ENCODE data around the gene MRPS18A.
"Not testable (repeated sequence)": the region's sequence is repeated elsewhere in the genome, so short reads cannot be mapped to it uniquely, and the experiment has no call there.

MRPS18A gene

DNA sequence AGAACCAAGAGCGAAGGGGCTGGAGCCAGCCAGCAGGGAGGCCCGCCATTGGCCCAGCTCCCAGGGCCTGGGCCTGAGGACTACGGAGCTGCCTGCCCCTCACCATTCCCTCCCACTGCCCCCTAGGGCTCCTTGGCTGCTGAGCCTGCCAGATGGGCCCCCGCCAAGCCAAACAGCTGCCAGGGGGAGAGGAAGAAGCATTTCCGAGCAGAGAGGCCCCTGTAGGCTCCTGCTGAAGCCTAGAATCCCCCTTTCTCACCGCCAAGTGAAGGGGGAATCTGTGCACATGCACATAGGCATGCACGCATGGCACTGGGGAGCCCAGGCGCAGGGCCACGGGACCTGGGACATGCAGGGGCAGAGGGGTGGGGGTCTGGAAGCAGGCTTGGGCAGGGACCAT is 28.5 kb upstream of the MRPS18A start:
- DNase-seq: no peak

DNA sequence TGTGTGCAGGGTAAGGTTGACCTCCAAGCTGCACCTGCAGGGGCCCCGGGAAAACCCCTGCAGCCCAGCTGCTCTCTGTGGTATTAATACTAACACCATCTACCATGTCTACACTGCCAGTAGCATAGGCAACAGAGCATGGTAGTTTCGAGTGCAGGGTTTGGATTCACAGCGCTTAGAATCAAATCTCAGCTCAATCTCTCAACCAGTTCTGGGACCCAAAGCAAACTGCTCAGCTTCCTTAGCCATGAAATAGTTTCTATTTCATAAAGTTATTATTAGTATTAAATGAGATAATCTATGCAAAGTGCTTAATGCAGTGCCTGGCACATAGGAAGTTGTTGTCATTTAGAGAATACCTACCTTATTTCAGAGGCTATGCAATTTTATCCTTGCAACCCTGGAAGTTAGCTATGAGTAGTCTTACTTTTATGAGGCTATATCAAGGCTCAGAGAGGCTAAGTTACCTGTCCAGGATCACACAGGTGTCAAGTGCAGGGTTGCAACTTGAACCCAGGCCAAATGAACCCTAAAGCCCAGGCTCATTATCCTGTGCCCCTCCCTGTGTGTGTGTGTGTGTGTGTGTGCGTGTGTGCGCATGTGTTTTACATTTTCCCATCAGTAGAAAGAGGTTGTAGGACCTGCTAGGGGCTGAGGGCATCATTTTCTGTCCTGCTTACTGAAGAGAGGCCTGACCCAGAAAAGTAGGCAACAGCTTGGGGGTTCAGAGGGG is 27.6 kb upstream of the MRPS18A start:
- no peak for DNase-seq

DNA sequence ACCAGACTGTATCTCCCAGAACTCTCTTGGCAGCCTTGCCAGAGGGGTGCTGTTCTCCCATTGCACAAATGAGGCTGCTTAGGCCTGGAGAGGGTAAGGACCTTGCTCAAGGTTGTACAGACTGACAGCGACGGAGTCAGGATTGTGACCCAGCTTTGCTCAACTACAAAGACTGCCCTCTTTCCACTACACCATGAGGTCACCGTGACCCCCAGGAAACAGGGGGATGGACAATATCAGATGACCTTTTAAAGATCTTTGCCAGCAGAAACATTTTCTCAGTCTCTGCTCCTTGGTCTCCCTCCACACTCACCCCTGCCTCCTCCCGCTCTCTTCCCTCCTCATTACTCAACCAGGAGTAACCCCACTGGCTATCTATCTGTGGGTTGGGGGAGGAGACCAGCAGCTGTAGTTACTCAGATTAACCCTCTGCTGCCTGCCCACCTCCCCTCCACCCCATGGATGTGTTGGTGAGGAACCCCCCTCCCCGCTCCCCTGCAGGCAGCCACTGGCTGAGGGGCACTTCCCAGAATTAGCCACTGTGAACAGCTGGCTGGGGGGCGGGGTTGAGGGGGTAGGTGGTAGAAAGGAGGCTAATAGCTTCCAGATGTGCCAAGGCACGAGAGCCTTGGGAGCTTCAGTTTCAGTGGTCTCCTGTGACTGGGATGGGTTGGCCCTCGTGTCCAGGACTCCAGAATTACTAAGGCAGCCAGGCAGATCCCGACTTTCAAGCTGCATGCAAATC is 26.9 kb upstream of the MRPS18A start:
- DNase-seq: no peak

DNA sequence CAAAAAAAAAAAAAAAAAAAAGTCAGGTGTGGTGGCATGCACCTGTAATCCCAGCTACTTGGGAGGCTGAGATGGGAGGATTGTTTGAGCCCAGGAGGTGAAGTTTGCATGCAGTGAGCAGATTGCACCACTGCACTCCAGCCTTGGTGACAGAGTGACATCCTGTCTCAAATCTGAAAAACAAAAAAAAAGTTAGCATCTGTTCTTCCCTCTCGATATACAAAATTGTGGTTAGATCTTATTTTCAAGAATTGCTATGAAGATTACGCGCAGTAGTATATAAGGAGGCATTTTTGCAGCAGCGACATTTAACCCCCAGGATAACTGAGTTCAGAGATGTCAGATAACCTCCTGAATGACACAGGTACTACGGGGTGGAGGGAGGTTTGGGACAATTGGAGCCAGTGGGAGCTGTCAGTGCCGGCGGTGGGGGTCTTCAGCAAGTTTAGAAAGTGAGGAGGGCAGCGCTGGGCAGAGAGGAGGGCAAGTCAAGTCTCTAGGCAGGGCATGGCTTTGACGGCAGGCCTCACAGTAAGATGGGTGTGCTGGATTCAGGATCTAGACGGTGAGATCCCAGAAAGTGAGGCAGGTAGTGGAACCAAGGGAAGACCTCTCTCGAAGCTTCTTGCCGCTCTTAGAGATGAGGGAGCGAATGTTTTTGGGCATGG is 26.2 kb upstream of the MRPS18A start:
- DNase-seq: no peak

DNA sequence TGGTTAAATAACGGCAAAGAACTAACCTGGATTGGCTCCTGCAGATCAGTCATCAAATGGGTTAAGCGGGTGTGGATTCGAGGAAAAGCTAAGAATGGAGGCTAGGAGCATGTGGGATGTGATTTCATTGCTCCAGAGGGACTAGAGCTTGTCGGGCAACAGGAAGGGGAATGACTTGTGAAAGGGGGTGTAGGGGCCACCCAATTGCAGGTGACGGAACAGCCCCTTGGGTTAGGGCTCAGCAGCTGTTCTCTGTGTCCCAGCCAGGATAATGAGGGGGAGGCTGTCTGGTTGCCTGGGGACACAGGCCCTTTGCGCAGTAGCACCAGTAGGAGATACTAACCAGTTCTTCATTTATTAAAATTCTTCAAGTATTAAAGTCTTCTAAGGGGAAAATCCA is 25.0 kb upstream of the MRPS18A start:
- no peak for DNase-seq

DNA sequence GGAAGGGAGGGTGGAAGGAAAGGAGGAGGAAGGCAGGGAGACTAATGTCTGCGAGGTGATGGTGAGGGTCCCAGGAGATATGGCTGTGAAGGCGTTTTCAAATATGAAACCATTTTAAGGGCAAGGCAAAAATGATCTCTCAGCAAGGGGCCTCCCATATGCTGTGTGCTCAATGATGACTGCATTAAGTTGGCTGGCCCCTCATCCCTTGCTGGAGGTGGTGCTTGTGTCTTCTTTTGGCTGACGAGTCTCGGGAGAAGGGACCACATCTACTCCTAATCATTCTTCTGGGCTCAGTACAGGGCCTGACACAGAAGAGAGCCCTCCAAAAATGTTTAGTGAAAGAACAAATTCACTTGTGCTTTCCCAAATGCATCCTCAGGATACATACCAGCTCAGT is 23.0 kb upstream of the MRPS18A start:
- no peak for DNase-seq

DNA sequence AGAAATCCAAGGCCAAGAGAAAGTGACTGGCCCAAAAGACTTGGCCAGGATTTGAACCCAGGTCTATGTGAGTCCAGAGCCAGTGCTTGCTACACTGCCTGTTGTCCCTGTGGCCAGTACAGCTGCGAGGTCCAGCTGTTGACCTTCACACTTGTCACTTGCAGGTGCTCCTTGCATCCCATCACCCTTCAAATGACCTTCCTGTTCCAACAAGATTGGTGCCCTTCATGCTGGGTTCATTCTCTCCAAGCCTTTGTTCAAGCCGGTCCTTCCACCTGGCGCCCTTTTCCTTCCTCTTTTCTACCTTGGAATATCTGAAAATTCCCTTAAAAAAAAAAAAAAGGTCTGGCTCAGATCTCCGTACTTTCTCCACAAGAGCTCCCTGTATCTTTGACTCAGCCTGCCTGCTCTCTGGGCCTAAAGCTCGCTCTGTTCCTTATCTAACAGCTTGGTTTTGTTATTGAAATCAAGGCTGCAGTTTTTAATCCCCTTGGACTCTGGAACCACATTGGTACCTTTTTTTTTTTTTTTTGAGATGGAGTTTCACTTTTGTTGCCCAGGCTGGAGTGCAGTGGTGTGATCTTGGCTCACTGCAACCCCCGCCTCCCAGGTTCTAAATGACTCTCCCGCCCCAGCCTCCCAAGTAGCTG is 22.2 kb upstream of the MRPS18A start:
- DNase-seq: no peak

DNA sequence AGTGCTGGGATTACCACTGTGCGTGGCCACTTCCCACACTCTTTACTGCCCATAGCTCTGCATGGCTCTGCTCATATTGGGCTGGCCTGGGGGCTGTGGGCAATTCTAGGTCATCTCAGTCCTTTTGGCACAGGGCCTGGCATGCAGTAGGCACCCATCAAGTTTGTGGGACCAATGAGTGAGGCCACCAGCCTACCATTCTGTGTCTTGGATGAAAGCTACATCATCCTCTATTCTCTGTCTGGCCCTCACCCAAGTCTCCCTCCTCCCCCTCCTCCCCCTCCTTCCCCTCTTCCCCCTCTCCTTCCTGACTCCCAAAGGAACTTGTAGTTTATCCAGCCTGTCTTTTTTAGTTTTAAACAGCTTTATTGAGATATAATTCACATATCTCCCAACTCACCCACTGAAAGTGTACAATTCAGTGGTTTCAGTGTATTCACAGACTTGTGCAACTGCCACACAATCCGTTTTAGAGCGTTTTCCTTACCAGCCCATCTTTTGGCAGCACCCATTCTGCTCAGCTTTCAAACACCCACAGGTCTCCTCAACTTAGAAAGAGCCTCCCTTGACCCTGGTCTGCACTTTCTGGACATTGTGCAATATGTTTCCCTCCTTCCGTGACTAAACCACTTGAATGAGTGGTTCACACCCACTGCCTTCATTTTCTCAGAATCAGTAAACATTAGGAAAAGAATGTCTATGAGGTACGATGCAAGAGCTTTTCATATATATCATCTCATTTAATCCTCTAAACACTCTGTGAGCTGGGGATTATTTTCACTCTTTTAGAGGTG is 21.5 kb upstream of the MRPS18A start:
- DNase-seq: no peak

DNA sequence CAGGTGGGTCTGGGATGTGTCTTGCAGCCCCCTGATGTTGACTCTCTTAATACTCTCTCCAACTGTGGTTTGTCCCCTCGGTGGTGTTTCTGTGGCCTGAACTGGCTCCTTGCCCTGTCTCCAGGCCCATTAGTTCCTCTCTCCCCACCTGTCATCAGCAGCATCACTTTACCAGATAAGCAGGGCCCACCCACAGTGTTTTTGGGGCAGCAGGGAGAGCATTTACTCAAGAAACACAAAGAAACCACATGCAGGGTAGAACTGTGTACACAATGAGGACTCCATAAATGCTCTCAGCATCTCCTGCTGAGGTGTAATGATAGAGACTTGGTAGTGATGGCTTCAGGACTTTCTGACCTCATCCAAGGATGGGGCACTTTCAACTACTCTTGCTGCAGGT is 20.2 kb upstream of the MRPS18A start:
- DNase-seq: no peak

DNA sequence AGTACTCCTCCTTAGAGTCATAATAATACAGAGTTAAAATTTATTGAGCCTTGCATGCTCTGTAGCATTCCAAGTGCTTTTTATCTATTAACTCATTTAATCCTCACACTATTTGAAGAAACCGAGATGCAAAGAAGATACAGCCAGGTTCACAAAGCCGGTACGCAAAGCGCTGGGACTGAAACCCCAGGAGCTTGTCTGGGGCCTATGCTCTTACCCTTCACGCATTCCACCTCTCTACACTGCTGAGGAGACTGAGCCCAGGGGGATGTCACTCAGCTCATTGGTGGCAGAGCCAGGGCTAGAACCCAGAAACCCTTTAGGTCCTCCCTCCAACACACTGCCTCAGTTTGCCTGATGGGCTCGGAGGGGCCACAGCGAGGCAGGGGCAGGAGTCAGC is 19.7 kb upstream of the MRPS18A start:
- no peak for DNase-seq

DNA sequence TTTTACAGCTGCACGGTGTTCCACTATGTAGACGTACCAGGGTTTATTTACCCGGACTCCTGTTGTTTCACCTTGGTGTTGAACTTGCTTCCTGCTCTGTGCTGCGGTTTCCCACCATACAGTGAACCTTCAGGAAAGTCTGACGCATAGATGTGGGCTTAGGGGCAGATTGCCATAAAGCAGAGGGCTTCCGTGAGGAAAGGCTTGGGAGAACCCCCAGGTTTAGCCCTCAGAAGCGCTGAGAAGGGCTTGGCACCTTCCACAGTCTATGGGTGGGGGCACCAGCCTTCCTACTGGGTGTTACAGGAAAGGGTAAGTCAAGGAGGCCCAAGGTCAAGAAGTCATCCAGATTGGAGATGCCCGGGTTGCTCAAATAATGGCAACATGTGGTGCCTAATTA is 19.2 kb upstream of the MRPS18A start:
- DNase-seq: no peak

DNA sequence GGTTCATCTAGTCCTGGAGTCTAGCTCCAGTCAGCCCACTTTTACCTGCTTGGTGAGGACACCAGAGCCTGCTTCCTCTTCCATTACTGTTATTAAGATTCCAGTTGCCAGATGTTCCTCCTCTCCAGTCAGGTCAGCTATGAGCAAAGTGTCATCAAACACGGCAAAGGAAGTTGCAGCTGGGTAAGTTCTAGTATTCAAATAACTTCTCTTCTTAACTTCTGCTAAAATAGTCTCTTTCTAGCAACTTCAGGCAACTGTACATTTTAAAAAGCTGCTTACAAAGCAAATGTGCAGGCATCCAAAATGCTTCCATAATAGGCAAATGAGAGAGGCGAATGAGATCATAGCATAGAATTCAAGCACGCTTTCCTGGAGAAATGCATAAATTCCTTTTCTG is 18.4 kb upstream of the MRPS18A start:
- DNase-seq: no peak

DNA sequence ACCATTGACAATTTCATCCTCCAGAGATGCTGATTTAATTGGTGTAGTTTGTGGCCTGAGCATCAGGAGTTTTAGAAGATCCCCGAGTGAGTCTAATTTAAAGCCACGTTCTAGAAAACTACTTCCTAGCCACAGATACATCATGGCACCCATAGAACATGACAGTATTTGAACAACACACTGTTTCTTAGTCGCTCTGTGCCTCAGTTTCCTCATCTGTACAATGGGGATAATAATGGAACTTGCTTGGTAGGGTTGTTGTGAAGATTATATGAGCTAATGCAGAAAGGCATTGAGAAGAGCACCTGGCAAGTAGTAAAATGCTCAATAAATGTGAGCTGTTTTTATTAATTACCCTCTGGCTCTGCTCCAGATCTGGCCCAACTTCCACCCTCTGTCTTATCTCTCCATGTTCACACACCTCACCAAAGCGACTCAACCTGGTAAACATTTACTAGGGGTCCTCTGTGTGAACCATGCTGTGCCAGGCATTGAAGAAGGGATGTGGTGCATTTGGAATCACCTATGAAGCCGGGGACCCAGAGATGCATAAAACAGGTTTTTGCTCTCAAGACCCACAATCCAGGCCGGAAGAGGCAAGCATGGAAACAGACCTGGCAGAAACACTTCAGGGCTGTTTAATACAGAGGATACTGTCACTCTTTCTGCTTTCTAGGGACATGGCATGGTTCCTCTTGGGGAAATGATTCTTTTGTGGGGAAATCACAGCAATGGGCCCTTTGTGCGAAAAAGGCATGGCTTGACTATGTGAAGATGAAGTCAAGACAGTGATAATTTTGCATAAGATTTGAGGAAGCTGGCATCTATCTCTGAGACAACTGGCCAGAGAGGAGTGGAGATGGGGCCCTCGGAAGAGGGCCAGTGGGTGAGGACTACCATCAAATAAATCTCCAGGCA is 16.2 kb upstream of the MRPS18A start:
- DNase-seq: no peak

DNA sequence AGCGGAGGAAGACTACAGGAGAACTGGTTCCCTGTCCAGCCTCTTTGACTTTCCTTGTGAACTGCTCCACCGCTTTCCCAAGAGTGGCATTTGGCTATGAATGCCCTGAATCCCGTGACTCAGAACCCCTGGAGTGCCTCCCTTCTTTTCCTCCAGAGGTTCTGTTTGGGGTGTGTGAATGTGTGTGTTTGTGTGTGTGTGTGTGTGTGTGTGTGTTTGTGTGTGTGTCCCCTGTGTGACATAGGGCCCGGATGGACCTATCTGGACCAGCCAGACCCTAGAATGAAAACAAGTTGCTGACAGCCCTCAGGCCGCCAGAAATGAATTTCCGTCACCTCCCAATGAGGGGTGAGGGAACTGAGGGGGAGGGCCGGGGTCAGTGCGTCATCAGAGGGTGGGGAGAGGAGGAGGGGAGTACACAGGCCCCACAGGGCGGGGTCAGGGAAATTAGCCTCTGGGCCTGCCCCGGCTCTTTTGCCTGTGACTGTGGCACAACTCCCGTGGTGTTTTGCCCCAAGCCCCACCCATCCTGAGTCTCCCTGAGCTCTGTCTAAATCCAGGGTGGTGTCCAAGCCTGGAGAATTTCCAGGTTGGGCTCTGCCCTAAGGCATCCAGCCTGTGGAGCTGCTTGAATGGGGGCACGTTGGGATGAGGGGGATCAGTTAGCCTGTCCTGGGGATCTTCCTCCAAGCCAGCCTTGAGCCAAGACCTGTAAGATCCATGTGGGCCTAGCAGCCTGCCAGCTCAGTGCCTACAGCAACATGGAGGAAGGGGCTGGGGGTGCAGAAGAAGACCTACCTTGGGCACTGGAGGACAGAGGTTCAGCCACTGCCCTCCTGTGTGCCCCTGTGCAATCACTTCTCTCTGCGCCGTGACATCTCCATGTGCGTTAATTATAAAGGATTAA is 15.2 kb upstream of the MRPS18A start:
- no peak for DNase-seq

DNA sequence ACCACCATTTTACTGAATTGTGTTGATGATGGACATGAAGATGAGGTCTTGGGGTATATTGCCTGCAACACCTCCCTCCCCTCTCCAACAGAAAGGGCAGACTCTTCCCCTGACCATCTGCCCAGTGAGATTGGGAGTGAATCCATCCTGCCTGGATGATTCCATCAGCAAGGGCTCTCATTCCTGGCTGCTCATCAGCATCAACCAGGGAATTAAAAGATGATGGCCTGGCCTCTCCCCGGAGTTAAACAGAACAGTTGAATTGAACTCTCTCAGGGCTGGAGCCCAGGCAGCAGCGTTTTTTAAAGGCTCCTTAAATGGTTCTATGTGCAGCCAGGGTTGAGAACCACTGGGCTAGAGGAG is 14.6 kb upstream of the MRPS18A start:
- DNase-seq: no peak

DNA sequence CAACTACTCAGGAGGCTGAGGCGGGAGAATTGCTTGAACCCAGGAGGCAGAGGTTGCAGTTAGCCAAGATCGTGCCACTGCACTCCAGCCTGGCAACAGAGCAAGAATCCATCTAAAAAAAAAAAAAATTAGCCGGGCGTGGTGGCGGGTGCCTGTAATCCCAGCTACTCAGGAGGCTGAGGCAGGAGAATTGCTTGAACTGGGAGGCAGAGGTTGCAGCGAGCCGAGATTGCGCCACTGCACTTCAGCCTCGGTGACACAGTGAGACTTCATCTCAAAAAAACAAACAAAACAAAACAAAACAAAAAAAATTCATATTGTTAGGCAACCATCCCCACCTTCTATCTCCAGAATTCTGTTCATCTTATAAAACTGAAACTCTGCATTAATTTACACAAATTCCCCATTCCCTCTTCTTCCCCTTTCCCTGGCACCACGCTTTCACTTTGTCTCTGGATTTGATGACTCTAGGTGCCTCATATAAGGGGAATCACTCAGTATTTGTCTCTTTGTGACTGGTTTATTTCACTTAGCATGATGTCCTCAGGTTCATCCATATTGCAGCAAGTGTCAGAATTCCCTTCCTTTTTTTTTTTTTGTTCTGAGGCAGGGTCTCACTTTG is 13.5 kb upstream of the MRPS18A start:
- not testable (repeated sequence) for DNase-seq

DNA sequence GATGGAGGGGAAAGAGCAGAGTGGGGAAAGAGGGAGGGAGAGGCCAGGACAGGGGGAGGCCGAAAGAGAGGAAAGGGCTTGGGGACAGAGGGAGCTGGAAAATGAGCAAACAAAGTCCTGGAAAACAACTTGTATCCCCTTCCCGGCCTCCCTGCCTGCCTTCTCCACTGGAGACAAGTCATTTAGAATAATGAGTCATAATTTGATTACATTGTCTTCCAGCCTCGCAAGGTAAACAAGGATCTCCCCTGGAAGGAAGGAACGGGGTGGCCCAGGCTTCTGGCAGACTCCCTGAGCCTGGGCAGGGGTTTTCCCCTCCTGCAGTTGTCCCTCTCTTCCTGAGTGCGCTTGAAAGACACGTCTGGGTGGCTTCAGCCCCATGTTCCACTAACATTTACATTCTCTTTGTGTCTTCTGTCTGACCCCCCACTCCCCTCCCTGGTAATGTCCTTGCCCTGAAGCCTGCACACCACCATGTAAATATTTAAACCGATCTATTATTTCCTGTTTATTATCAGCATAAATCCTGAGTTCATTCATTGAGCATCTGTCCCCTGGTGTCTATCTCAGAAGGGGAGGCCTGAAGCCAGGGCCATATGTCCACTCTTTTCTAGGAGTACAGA is 12.1 kb upstream of the MRPS18A start:
- DNase-seq: no peak

DNA sequence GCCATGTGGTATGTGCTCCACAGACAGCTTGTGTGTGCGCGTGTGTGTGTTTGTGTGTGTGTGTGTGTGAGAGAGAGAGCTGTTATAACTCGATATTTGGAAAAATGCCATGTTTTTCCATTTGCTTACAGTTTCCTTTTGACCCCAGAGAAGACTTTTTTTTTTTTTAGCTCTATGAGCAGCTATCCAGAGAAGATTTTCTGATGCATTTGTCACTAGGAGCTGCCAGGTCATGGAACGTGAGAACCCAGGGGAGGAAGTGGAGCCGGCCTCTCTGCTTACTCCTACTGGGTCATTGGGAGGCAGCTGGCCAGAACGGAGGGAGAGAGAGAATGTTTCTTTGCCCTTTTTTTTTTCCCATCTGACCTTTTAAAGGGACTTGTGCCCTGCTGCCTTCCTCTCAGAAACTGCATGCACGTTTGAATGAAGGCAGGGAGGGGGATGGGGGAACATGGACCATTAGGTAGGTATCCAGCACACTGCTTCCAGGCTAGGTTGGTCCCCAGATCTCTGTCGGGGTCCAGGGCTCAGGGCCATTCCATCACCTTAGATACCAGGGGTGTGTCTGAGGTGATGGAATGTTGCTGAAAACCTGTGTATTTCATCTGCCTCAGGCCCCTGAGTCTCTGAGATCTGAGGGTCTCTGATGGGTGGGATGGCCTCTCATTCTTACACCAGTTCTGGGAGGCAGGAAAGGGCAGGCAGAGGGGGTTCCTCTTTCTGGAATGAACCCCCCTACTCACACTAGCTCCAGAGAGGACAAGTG is 11.2 kb upstream of the MRPS18A start:
- no peak for DNase-seq

DNA sequence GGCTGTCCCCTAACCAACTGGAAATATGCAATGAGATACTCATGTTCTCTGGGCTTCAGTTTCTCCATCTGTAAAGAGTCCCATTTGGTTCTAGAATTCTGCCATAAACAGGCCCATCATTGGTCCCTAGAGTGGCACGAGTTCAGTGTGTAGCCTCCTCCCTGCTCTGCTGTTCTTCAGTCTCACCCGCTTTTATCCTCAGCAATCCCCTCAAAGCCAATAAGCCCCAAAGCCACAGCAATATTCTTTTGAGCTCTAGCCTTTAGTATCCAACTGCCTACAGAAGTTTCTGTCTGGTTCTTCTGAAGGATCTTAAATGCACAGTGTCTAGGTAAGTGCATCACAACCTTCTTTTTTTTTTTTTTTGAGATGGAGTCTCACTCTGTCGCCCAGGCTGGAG is 9.8 kb upstream of the MRPS18A start:
- no peak for DNase-seq

Data from stimulated activated CD4-positive, alpha-beta T cell treated with anti-CD3 and anti-CD28 coated beads, Interleukin-4, amount 100 ng/mL, for 4 hours (primary cell).